GM18517 (cell line): Measurements from ENCODE around the gene GLP1R.

Experiments
- ATAC-seq: cut with Tn5 transposase; IDR thresholded peaks from one replicate; pipeline ENCODE4 v1.9.1; 2021; ENCODE audit warnings: mild to moderate bottlenecking, moderate library complexity; ENCODE audit not compliant: unreplicated experiment

Gene GLP1R

GRCh38 chr6:39061588-39061987 is 13.0 kb downstream of the GLP1R start:
- ATAC-seq, result no peak

GRCh38 chr6:39062014-39062740 is 13.6 kb downstream of the GLP1R start:
- no peak for ATAC-seq

- no peak for ATAC-seq
These were observed 14.9 kb downstream of the GLP1R start for GRCh38 chr6:39063526-39063925.

GRCh38 chr6:39065561-39065960 is 17.0 kb downstream of the GLP1R start:
- ATAC-seq, result no peak

- ATAC-seq, result no peak
These were observed 19.8 kb downstream of the GLP1R start for GRCh38 chr6:39068391-39068790.

GRCh38 chr6:39072830-39073229 is 24.2 kb downstream of the GLP1R start:
- ATAC-seq, result no peak

GRCh38 chr6:39073471-39074355 is 25.1 kb downstream of the GLP1R start:
- ATAC-seq, result no peak

- no peak for ATAC-seq
These were observed 25.9 kb downstream of the GLP1R start for GRCh38 chr6:39074486-39074885.

GRCh38 chr6:39075010-39075686 is 26.6 kb downstream of the GLP1R start:
- no peak for ATAC-seq

GRCh38 chr6:39075807-39076622 is 27.4 kb downstream of the GLP1R start:
- ATAC-seq, result no peak

GRCh38 chr6:39076623-39077535 is 28.3 kb downstream of the GLP1R start:
- ATAC-seq, result no peak

GRCh38 chr6:39077882-39078594 is 29.5 kb downstream of the GLP1R start:
- no peak for ATAC-seq

- ATAC-seq, result no peak
These were observed 30.1 kb downstream of the GLP1R start for GRCh38 chr6:39078695-39079094.

GRCh38 chr6:39079197-39080125 is 30.9 kb downstream of the GLP1R start:
- no peak for ATAC-seq

- ATAC-seq, result no peak
These were observed 31.8 kb downstream of the GLP1R start for GRCh38 chr6:39080246-39080875.

GRCh38 chr6:39082310-39082709 is 33.7 kb downstream of the GLP1R start:
- ATAC-seq, result no peak

GRCh38 chr6:39083231-39083634 is 34.7 kb downstream of the GLP1R start:
- no peak for ATAC-seq
